Astrocyte of the spinal cord (primary cell): ENCODE results near the gene AKR1B15.

Experiments used
- DNase-seq: peaks from one replicate; pipeline ENCODE4 v3.0.0; 2011; ENCODE audit warnings: low read depth, low spot score
- H3K4me3 ChIP-seq: 2 replicates; pipeline ENCODE4 v1.5.1; 2011; ENCODE audit warnings: low read depth, mild to moderate bottlenecking, low read length, moderate library complexity
- in situ Hi-C: cut with HindIII; loops from 2 replicates; pipeline ENCODE4 v1.10.0; 2017; ENCODE audit warnings: low sequenced_read_pairs
- TF ChIP-seq, protein P1 (sequence below): IDR thresholded peaks from 2 replicates; pipeline ENCODE4 v1.5.1; 2012; ENCODE audit warnings: low read depth, mild to moderate bottlenecking, low read length, inconsistent platforms

The AKR1B15 gene

DNA sequence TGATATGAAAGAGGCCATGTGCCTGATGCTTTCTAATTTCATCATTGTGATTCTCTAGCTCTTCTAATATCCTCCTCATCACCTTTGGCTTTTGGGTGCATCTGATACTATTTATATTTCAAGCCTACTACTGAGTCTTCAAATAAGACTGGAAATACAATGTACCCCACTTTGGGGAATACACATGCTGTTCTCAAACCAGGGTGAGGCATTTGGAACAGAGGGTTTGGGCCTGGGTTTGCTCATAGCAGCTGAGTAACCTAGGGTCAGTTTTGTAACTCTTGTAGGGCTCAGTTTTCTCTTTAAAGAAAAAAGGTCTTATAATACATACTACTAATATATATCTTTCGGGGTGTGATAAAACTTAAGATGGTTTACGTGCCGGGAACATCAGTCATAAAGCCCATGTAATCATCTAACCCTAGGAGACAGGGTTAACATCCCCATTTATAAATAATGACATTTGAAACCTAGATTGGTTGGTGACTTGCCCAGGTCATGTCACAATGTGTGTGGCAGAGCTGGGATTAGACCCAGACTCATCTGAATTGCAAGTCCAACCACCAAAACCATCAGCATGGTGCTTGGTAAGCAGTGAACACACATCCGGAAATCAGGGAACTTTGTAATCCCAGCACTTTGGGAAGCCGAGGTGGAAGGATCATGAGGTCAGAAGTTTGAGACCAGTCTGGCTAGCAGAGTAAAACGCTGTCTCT is 23.0 kb downstream of the AKR1B15 start:
- no peak overlapping the region for H3K4me3 ChIP-seq
- in situ Hi-C loops, result no loop called here
- TF ChIP-seq, protein P1, sequence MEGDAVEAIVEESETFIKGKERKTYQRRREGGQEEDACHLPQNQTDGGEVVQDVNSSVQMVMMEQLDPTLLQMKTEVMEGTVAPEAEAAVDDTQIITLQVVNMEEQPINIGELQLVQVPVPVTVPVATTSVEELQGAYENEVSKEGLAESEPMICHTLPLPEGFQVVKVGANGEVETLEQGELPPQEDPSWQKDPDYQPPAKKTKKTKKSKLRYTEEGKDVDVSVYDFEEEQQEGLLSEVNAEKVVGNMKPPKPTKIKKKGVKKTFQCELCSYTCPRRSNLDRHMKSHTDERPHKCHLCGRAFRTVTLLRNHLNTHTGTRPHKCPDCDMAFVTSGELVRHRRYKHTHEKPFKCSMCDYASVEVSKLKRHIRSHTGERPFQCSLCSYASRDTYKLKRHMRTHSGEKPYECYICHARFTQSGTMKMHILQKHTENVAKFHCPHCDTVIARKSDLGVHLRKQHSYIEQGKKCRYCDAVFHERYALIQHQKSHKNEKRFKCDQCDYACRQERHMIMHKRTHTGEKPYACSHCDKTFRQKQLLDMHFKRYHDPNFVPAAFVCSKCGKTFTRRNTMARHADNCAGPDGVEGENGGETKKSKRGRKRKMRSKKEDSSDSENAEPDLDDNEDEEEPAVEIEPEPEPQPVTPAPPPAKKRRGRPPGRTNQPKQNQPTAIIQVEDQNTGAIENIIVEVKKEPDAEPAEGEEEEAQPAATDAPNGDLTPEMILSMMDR, result no peak
- no peak for DNase-seq

DNA sequence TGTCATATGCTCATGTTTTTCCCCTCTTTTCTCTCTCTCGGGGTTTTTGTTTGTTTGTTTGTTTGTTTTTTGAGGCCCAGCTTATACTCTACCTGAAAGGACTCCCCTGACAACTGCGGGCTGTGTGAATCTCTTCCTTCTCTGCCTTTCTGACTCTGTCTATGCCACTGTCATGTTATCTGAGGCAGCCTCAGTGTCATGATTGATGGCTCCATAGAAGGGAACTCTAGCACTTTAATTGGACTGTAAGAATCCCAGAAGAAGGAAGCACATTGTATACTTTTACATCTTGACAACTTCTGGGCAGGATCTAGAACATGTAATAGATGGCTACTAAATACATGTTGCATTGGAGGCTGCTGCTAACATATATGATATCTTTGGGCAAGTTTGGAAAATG is 25.4 kb downstream of the AKR1B15 start:
- TF ChIP-seq, protein P1, result no peak
- DNase-seq, result no peak
- no peak overlapping the region for H3K4me3 ChIP-seq
- in situ Hi-C loops, result no loop called here

DNA sequence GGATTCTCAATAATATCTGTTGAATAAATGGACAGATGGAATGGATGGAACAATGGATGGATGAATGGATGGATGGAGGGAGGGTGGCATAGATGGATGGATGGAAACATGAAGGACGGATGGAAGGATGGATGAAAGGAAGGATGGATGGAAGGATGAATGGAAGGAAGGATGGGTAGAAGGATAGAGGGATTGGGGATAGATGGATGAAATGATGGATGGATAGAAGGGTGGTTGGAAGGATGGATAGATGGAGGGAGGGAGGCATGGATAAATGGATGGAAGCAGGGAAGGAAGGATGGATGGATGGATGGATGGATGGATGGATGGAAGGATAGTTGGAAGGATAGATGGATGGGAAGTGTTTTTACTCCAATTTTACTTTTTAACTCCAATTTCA is 35.4 kb downstream of the AKR1B15 start:
- TF ChIP-seq, protein P1, result no peak
- in situ Hi-C loops, result no loop called here
- no peak for DNase-seq

DNA sequence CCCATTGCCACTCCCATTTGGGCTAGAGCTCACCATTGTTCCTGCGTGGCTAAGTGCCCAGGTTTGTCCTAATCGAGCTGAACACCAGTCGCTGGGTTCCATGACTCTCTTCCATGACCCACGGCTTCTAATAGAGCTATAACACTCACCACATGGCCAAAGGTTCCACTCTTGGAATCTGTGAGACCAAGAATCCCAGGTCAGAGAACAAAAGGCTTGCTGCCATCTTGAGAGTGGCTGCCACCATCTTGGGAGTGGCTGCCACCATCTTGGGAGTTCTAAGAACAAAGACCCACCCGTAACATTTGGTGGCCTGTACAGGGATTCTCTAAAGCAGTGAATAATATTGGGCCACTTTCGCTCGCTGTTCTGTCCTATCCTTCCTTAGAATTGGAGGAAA is 37.0 kb downstream of the AKR1B15 start:
- no peak for DNase-seq
- in situ Hi-C loops, result no loop called here
- H3K4me3 ChIP-seq, result no peak overlapping the region
- TF ChIP-seq, protein P1, result no peak

More for the DNA sequence above, 35.4 kb downstream of the AKR1B15 start:
- H3K4me3 ChIP-seq, result no peak overlapping the region

DNA sequence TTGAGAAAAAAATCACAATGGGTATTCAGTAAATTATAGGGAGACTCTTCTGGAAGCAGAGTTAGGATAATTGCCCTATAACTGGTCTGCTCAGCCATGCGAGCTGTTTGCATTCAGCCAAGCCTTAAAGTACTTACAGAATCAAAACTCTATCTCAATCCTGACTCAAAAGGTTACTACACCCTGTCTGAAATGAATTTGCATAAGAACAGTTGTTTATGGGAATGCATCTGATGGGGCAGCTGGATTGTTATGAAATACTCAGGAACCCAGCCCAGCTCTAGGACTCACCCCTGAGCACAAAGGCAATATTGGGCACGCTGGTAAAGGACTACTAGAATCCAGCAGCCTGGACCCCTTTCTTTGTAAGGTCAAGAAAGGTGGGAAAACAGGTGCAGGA is 38.8 kb downstream of the AKR1B15 start:
- H3K4me3 ChIP-seq, result no peak overlapping the region
- DNase-seq, result no peak
- TF ChIP-seq, protein P1, result no peak
- in situ Hi-C loops, result no loop called here

DNA sequence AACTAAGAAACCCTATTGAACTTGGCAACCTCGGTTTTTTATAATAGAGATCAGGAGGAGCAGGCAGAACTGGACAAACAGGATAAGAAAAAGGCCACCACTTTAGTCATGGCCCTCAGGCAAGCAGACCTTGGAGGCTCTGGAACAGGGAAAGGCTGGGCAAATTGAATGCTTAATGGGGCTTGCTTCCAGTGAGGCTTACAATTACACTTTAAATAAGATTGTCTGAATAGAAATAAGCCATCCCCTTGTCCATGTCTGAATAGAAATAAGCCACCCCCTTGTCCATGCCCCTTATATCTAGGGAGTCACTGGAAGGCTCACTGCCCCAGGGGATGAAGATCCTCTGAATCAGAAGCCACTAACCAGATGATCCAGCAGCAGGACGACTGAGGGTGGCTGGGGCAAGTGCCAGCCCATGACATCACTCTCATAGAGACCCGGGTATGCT is 40.6 kb downstream of the AKR1B15 start:
- H3K4me3 ChIP-seq, result no peak overlapping the region
- DNase-seq, result peak; percentile 24
- in situ Hi-C loops, result no loop called here
- TF ChIP-seq, protein P1, result no peak
